NCI-H69 (cell line): ENCODE results near the gene SPDEF.

Experiments
- DNase-seq: peaks from one replicate; lab custom pipeline; 2025; lab: John Stamatoyannopoulos, UW

The SPDEF gene

DNA sequence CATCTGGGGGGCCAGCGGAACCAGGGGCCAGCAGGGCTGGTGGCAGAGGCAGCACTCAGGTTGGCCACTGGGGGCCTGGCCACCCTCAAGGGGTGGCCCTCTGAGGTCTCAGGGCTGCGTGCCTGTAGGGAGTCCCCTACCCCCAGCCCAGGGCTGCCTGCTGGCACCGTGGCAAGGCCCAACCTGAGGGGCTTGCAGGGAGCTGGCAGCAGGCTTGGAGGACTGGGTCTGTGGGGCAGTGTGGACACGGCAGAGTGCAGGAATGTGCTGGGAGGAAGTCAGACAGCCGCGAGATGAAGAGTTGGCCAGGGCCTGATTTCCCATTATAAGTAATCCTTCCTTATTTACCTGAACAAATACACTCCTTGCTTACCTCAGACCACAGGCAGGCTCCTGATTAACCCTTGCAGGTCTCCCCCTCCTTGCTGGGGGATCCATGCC lies at the start of gene SPDEF:
Gene SPDEF, minus strand, starts transcription at position 299 of the 441 bp plus-strand sequence. CDS start 11,874 bp downstream, outside the sequence.
- DNase-seq, result no peak

DNA sequence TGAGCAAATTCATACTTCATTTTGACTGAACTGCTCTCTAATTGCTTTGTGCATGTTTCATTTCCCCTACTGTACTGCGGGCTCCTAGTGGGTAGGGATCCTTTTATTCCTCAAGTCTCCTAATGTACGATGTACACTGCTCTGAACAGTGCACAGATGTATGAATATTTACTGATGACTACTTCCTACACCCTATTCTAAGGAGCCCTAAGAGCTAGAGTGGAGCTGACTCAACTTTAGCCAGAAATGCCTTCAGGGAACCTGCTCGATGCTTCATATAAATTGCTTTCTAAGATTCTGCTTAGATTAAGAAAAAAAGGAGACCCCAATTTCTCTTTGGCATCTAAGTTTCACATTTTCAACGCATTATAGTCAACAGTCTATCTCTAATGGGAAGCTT lies 47.6 kb upstream of the SPDEF start:
- DNase-seq, result peak; percentile 51

DNA sequence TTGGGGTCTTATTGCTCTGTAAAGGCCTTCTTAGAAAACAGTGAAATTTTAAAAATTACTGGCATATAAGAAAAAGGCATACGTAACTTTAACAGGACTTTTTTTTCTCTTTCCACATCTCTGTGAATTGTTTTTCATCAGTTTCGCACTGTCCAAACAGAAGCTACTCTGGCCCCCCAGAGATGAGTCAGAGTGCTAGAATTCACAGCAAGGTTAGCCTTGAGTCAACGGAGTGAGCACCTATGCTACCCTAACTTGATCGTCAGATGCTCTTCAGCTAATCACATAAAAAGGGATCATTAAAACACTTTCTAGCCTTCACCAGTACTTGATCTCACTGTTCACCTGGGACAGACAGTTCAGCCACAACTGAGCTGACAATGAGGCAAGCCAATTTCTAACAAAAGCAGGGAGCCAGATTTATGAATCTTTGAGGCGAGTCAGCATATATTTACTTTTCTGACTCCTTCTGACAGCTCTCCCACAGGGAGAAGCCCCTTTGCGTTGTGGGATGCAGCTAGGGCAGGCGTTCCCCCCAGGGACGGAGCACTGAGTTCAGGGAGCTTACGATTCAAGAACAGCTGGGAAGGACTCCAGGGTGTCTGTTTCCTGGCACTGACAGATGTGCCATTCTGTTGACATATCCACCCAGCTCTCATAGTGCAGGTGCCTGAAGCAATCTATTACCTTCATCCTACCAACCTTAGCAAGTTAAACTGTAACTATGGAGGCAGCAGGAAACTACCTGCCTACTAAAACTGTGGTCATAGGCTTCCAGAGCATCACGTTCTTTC lies 46.4 kb upstream of the SPDEF start:
- peak; percentile 100 for DNase-seq

DNA sequence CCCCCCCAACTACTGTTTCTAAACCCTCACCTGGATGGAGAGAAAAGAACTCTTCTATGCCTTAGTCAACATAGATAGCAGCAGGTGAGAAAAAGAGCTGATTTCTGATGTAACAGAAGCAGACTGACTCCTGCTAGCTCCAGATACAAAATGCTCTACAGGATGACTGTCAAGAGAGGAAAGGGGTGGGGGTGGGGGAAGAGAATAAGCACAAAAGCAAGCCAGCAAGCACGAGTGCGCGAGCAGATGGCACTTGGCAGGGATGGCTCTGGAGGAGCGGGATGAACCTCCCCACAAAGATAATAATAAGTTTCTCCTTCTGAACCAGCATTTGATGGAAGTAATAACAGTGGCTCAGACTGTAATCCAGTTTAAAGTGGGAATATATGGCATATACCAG lies 45.6 kb upstream of the SPDEF start:
- DNase-seq, result peak; percentile 98

DNA sequence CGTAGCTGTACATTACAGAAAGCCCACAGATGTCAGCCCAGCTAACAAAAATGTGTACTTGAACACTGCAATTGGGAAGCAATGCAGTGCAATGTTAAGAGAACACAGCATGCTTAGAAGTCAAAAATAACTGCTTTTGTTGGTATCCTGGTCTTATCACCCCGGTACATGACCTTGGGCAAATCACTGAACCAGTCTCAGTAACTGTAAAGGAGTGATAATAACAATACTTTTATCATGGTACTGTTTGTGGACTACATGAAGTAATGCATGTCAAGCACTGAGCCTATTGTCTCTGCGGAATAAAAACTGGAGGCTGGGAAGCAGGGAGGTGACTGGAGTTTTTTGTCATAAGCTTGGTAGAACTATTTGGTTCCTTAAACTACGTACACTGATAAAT lies 44.7 kb upstream of the SPDEF start:
- DNase-seq, result no peak

DNA sequence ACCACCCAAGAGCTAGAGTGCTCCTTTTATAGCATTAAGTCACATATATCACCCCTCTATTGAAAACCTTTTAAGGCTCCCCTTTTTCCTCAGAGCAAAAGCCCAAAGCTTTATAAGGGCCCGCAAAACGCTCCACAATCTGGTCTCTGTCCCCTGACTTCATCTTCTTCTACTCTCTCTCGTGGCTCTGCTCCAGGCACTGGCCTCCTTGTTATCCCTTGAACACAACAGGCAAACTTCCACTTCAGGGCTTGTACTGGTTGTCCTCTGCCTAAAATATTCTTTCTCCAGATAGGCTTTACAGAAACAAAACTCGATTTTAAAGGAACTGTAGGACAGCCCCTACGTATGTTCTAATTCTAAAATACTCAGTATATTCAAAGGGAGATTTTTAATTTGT lies 44.0 kb upstream of the SPDEF start:
- no peak for DNase-seq

DNA sequence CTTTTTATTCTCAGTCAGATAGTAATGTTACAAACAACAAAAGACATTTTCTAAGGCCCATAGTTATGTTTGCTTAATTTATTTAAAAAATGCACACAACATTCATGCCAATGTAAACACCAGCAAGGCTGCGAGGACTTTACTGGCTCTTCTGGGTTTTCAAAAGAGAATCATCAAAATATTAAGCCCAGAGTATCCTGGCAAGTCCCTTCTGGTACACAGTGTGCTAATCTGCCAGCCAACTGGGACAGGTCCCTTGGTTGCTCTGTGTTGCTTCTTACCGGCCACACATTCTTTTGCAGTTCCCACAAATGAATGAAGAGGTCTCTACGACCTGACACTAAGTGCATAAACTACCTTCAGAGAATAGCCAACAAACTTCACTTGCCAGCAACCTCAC lies 42.6 kb upstream of the SPDEF start:
- peak; percentile 44 for DNase-seq

DNA sequence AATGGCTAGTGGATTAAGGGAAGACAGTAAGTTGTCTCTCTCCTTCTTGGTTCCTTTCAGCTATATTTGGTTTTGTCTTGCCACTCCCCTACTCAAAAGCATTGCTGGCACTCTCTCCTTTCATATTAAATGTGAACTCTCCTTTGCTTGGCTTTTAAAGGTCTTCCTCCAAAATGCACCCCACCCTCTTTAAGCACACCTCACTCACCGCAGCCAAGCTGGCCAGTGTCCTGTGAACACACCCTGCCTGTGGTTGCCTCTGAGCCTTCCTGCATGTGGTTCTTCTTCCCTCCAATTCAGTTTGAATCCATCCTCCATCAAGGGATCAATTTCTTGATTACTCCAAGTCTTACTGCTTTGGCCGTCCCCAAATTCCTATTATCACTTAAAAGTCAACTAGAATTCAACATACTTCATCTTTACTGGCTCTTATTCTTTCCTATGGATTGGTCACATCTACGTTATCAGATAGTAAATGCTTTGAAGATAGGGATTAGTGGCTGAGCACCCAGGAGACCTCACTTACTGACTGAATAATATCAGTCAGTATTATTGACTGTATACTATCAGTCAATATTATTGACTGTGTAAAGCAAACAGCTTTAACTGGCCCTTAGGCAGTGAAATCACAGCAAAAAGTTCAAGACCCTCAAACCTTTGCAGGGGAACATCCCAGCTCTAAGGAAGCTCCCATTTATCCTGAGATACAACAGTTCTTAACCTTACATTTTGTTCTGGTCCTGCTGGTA lies 41.6 kb upstream of the SPDEF start:
- peak; percentile 46 for DNase-seq

DNA sequence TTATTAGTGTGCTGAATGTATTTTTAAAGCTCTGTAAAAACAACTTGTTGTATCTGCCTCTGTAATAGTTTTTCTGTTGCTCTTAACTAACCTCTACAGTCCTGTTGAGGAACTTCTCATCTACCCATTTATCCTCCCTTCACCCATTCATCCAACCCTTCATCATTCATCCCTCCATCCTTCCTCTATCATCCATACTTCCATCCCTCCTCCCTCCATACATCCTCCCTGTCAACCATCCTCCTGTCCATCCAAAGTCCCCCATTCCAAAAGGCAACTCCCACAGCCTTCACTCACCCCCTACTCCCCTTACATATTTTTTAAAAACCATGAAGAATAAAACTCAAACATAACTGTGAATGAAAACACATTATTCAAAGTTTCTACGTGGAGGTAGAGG lies 40.7 kb upstream of the SPDEF start:
- DNase-seq, result no peak

DNA sequence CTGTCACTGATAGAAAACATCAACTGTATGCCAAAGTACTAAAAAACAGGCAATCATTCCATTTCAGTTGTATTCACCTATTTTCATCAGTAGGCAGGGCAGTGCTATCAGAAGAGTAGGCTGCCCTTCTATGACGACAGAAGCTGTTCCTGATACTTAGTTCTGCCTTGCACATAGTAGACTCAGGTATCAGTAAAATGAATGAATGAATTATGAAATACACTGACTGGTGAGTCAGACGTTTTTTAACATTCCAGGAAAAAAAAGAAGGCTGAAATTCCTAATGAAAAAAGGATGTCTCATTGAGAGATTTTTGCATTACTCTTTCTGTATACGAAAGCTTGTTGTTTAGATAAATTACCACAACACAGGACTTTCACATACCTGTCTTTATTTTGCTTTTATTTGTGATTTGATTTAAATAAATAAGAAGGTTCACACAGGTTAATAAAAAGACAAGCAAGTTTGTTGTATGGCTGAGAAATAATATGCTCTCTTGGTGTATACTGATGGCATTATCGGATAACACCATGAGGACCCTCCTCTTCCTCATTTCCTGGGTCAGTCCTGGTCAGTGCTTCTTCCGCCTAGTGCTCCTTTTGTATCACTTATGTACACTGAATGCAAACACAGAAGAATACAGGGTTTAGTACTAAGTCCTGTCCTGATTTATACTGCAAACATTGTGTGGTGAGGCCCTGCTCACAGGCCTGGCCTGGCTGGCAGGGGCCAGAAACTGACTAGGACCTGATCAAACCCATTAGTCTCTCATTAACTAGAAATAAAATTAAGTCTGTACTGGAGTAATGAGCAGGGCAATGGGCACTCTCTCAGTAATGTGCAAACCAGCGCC lies 39.4 kb upstream of the SPDEF start:
- DNase-seq, result peak; percentile 72

DNA sequence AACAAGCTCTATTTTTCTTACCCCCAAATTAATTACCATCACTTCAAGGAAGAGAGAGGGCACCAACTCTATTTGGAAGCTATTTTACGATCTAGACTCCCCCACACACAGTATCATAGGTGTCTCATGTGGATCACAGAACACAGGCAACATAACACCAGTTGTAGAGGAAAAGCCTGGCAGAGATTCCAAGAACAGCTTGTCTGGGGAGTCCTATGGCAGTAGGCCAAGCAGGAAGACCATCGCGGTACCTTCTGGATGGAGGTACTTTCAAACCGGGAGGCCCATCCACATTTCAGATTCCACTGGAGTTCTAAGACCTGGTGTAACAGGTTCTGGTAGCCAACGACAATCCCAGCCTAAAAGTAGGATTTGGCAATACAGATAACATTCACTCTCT lies 37.6 kb upstream of the SPDEF start:
- DNase-seq, result peak; percentile 68

DNA sequence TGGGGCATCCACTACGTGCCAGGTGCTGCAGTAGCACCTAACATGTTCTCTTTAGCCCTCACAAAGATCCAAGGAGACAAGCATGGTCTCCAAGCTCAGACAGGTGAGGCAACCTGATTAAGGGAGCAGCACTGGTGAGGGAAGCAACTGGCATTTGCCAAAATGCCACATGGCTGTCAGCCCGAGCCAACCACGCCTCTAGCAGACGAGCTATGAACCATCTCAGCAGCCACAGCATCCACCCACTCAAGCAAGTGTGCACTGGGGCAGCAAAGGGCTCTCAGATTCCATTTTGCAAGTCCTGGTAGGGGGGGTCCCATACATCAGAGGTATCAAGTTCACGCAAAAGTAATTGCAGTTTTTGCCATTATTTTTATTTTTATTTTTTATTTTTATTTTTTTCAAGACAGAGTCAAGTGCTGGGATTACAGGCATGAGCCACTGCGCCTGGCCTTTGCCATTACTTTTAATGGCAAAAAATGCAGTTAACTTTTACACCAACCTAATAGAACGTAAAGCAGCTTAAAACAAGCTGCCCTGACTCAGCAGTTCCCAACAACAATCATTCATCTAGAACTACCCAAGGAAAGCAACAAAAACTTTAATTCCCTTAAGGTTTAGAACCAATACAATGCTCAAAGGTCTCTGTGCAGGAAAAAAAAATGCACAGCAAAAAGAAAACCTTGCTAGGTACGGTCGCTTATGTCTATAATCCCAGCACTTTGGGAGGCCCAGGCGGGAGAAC lies 36.3 kb upstream of the SPDEF start:
- DNase-seq, result peak; percentile 27

DNA sequence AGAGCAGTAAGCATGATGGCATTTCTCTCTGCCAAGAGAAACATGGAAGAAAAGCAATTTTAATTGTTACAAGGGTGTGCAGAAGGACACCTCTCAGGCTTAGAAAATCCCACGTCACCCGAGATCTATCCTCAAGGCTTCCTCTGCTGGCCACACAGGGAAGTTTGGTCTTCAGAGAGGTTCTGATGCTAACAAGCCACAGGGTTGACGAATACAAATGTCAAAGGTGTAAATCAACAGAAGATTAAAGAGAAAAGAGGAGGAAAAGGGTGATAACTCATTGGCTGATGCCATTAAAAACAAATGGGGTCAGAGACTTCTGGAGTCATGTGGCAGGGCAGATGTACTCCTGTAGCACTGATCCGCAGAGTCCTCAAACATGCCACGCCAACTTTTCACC lies 33.6 kb upstream of the SPDEF start:
- peak; percentile 54 for DNase-seq

DNA sequence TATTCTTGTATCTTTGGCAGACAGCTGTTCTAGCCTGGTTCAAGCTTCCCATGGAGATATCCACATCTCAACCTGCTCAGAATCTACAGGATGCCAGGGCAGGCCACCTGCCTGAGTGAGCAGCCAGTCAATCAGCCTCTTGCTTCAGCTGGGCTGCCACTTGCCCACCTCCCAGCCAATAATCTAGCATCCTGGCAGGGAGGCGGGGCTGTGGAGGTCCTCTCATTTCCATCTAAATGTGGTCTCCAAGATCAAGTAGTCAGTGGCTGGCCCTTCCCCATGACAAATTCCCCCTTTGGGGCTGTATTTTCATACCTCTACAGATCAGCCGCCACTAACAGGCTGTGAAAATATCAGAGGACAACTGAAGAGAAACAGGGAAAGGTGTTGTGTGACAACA lies 33.0 kb upstream of the SPDEF start:
- peak; percentile 68 for DNase-seq

DNA sequence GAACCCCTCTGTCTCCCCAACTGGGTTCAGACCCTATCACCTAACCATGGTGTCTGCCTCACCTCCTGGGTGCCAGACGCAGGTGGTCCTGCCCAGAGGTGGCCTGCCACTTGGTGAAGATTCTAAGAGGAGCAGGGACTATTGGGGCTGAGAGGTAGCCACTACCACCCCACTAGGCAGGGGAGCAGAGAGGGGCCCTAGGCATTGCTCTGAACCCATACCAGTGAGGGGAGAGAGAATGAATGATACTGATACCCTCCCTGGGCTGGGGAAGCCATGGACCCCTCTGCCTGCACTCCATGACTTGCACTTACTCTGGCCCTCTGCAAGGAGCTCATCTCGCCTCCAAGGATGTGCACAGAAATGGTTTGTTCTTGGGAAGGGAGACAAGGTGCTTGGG lies 31.7 kb upstream of the SPDEF start:
- DNase-seq, result no peak

DNA sequence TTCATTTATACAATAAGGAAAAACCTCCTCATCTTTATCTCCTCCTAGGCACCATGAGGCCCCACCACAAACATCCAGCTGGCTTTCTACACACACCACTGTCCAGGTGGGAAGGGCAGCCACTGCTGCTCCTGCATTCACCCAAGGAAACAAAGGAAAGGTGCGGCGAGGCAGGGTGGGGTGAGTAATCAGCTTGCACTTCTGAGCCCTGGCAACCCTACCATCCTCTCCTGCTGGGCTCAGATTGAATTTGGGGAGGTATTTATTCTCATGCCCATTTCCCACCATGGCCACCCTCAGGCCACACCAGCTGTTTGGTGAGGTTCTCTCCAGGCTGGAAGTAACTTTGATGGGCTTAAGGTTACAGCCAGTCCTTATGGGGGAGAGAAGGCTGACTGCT lies 31.2 kb upstream of the SPDEF start:
- DNase-seq, result peak; percentile 97

DNA sequence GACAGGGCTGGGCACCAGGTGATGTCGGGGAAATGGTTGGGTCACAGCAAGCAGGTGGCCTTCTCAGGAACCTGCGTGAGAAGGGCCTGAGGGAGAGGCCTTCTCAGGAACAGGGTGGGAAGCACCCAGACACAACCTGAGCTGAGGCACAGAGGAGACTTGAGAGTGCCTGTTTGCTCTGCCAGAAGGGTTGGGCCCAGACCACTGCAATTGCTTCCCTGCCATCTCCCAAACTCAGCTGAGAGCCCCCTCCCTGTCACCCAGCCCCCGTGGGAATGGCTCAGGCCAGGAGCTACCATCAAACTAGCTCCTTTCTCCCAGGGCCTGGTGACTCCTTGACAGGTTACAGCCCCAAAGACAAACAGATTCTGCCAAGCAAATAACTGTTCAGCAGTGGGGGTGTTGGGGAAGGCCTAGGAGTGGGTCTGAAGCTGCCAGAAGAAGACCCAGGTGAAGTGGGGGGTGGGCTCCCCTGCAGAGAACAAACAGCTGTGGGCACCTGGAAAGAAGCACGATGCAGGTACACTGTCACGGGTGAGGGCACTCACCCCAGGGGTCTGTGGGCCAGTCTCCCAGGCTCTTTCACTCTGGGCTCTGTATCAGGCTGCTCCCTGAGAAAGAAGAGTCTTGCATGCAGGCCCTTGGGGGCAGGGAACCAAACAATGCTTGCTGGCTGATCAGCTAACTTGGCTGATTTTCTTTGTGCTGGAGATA lies 30.4 kb upstream of the SPDEF start:
- peak; percentile 97 for DNase-seq

DNA sequence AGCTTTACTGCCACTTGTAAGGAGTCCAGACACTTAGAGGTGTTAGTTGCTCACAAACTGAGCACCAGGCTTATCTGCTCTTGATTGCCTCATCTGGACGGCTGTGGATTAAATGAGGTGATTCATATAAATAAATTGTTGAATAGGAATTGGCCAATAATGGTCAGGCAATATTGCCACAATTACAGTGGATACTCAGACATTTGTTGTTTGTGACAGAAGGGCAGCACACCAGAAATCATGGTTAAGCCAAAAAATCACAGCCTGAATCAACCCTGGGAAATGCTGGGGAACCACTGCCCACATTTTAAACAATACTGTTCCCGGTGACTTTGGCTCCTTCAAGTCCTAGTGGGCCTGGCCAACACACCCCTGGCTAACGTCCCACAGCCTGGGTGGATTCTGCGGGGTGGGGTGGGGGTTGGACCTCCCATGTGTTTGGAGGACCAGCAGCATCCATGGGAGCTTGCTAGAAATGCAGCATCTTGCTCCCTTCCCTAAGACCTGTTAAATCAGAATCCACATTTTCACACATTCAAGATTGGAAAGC lies 29.5 kb upstream of the SPDEF start:
- DNase-seq, result no peak

DNA sequence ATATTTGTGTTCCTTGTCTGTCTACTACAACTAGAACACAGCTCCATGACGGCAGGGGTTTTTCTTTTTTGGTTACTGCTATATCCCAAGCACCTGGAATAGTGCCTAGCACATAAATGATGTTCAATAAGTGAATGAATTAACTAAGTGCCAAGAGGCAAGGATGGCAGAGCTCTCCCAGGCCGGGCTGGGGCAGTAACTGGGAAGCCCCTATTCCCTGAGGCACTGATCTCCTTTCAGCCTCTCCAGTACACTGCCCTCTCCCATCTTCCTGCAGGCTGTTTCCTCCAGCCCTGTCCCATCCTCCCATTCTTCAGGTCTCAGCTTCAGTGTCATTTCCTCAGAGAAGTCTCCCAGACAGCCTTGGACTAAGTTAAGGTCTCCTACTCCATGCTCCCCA lies 29.0 kb upstream of the SPDEF start:
- DNase-seq, result no peak

DNA sequence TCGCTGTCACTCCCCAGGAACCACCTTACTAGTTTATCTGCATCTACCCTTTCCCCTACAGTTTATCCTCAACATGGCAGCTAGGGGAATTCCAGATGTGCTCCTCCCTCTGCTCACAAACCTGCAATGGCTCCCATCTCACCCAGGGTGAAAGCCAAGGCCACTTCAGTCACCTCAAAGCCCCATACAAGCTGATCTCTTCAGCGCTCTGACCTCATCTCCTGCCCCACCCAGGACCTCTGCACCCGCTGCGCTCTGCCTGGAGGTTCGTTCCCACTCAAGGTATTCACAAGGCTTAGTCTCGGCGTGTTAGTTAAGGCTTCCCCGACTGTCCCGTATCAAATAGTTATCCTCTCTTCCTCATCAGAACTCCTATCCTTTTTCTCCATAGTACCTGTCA lies 28.6 kb upstream of the SPDEF start:
- DNase-seq, result no peak
